HEK293 (cell line): ENCODE results near the gene RNF126.
"Not testable (repeated sequence)": the region's sequence is repeated elsewhere in the genome, so short reads cannot be mapped to it uniquely, and the experiment has no call there.

Source experiments
- CTCF ChIA-PET: fragments of 350-600 bp; formaldehyde crosslinking; extraction: SDS; loops from one replicate; lab custom pipeline; 2021; ENCODE audit warnings: antibody characterized with exemption; lab: Yijun Ruan, JAX
- POLR2A ChIA-PET: fragments of 300-600 bp; formaldehyde crosslinking; extraction: SDS; loops from one replicate; lab custom pipeline; 2020; ENCODE audit warnings: antibody characterized with exemption, inconsistent platforms; lab: Yijun Ruan, JAX
- H3K27ac ChIP-seq: fragments of 200-500 bp; sonication (Bioruptor generic); 2 replicates; pipeline ENCODE4 v1.5.1; 2014; ENCODE audit warnings: low read depth, low read length, control low read depth, inconsistent platforms; ENCODE audit errors: extremely low read depth
- H3K36me3 ChIP-seq, 2 experiments: fragments of 200-500 bp in 1 of 2; sonication (Bioruptor generic) in 1 of 2; 1 replicate in 1 of 2; 2 replicates in 1 of 2; pipeline ENCODE4 v1.5.1; 2014 to 2017; ENCODE audit warnings: inconsistent platforms in 2 of 2, low read length in 2 of 2; ENCODE audit not compliant: control insufficient read depth in 2 of 2, insufficient read depth in 1 of 2
- H3K4me1 ChIP-seq: fragments of 200-500 bp; sonication (Bioruptor generic); 2 replicates; pipeline ENCODE4 v1.5.1; 2014; ENCODE audit warnings: mild to moderate bottlenecking, low read length, inconsistent platforms; ENCODE audit not compliant: control insufficient read depth, insufficient read depth
- H3K4me3 ChIP-seq: 2 replicates; pipeline ENCODE4 v1.5.1; 2011; ENCODE audit warnings: low read depth, mild to moderate bottlenecking, control low read depth, low read length, moderate library complexity
- H3K9me3 ChIP-seq: fragments of 200-500 bp; sonication (Bioruptor generic); 2 replicates; pipeline ENCODE4 v1.5.1; 2014; ENCODE audit warnings: low read depth, low read length, inconsistent platforms; ENCODE audit not compliant: control insufficient read depth, insufficient read depth
- KLF10 ChIP-seq: fragments of 450-650 bp; IDR thresholded peaks from 2 replicates; pipeline ENCODE4 v1.5.1; 2018; ENCODE audit warnings: missing biosample characterization, mild to moderate bottlenecking, missing genetic modification characterization
- KLF9 ChIP-seq: fragments of 450-650 bp; formaldehyde crosslinking; IDR thresholded peaks from 2 replicates; pipeline ENCODE4 v1.5.1; 2016; ENCODE audit warnings: missing biosample characterization, missing genetic modification characterization, low read depth
- SALL2 ChIP-seq: fragments of 450-650 bp; formaldehyde crosslinking; IDR thresholded peaks from 2 replicates; pipeline ENCODE4 v1.5.0; 2017; ENCODE audit warnings: missing biosample characterization, mild to moderate bottlenecking, missing genetic modification characterization, borderline replicate concordance
- SETDB1 ChIP-seq: IDR thresholded peaks from one replicate; pipeline ENCODE4 v1.6.1; 2017; ENCODE audit warnings: mild to moderate bottlenecking, low read length, moderate library complexity, mixed read lengths; ENCODE audit not compliant: insufficient read length
- SP3 ChIP-seq: fragments of 450-650 bp; formaldehyde crosslinking; IDR thresholded peaks from 2 replicates; pipeline ENCODE4 v1.5.1; 2016; ENCODE audit warnings: missing biosample characterization, missing genetic modification characterization
- ZIC2 ChIP-seq: fragments of 450-650 bp; formaldehyde crosslinking; IDR thresholded peaks from 2 replicates; pipeline ENCODE4 v1.5.1; 2016; ENCODE audit warnings: missing biosample characterization, missing genetic modification characterization
- ZNF114 ChIP-seq: fragments of 450-650 bp; formaldehyde crosslinking; IDR thresholded peaks from 2 replicates; pipeline ENCODE4 v1.5.0; 2017; ENCODE audit warnings: missing biosample characterization, missing genetic modification characterization
- ZNF433 ChIP-seq: fragments of 450-650 bp; formaldehyde crosslinking; IDR thresholded peaks from 2 replicates; pipeline ENCODE4 v1.5.1; 2016; ENCODE audit warnings: missing biosample characterization, missing genetic modification characterization, low read depth
- ZNF473 ChIP-seq: fragments of 450-650 bp; formaldehyde crosslinking; IDR thresholded peaks from 2 replicates; pipeline ENCODE4 v1.5.1; 2017; ENCODE audit warnings: missing biosample characterization, missing genetic modification characterization
- ZNF621 ChIP-seq: fragments of 450-650 bp; formaldehyde crosslinking; IDR thresholded peaks from 2 replicates; pipeline ENCODE4 v1.5.1; 2017; ENCODE audit warnings: missing biosample characterization, missing genetic modification characterization
- ZNF624 ChIP-seq: fragments of 450-650 bp; formaldehyde crosslinking; IDR thresholded peaks from 2 replicates; pipeline ENCODE4 v1.5.1; 2017; ENCODE audit warnings: missing biosample characterization, missing genetic modification characterization
- ZNF830 ChIP-seq: fragments of 450-650 bp; IDR thresholded peaks from 2 replicates; pipeline ENCODE4 v1.5.0; 2018; ENCODE audit warnings: missing biosample characterization, missing genetic modification characterization, low read depth, mild to moderate bottlenecking, moderate library complexity
- ZSCAN16 ChIP-seq: fragments of 450-650 bp; formaldehyde crosslinking; IDR thresholded peaks from 2 replicates; pipeline ENCODE4 v1.5.1; 2016; ENCODE audit warnings: missing biosample characterization, missing genetic modification characterization
- TF ChIP-seq, protein P1 (sequence below): fragments of 450-650 bp; formaldehyde crosslinking; IDR thresholded peaks from 2 replicates; pipeline ENCODE4 v1.5.1; 2016; ENCODE audit warnings: missing biosample characterization, missing genetic modification characterization
- TF ChIP-seq, protein P2 (sequence below): fragments of 450-650 bp; formaldehyde crosslinking; IDR thresholded peaks from 2 replicates; pipeline ENCODE4 v1.5.1; 2016; ENCODE audit warnings: missing biosample characterization, missing genetic modification characterization, borderline replicate concordance
- TF ChIP-seq, protein P3 (sequence below): fragments of 450-650 bp; formaldehyde crosslinking; IDR thresholded peaks from 2 replicates; pipeline ENCODE4 v1.5.1; 2017; ENCODE audit warnings: missing biosample characterization, missing genetic modification characterization
- TF ChIP-seq, protein P4 (sequence below): fragments of 450-650 bp; formaldehyde crosslinking; IDR thresholded peaks from 2 replicates; pipeline ENCODE4 v1.5.1; 2017; ENCODE audit warnings: missing biosample characterization, missing genetic modification characterization

The RNF126 gene

DNA sequence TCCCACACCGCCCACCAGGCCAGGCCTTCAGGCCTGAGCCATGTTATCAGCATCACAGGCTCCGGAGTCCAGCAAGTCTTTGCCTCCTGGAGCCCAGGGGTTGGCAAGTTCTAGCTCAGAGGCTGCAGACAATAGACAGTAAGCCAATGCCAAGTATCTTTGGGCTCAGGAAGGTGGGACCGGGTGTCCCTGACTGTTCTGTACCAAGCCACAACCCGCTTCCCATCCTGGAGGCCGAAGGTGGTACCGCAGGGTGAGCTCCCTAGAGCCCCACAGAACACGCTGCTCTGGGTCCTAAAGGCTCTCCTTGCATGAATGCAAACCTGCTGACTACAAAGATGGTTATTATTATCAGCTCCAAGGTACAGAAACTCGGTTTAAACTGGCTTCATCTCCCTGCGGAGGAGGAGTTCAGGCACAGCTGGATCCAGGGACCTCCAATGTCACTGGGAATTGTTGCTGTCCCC lies 7.6 kb upstream of the RNF126 start:
- CTCF ChIA-PET, result interaction anchor here (0.6 to 1.0 kb wide), 3 partner anchors 37 to 523 kb away, joined by 3 to 4 read pairs (median 4); no protein-coding TSS in a partner anchor
- TF ChIP-seq, protein P1, sequence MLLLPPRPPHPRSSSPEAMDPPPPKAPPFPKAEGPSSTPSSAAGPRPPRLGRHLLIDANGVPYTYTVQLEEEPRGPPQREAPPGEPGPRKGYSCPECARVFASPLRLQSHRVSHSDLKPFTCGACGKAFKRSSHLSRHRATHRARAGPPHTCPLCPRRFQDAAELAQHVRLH (tag by site-specific recombination), result no peak
- TF ChIP-seq ZSCAN16 (tag by site-specific recombination) (no peak), KLF9 (tag by site-specific recombination) (no peak), ZNF621 (tag by site-specific recombination) (no peak), ZIC2 (tag by site-specific recombination) (no peak), ZNF114 (tag by site-specific recombination) (no peak), ZNF830 (tag by site-specific recombination) (no peak), SALL2 (tag by site-specific recombination) (no peak), ZNF624 (no peak), SP3 (tag by site-specific recombination) (no peak), KLF10 (tag by site-specific recombination) (no peak), ZNF473 (tag by site-specific recombination) (no peak)
- TF ChIP-seq, protein P2, sequence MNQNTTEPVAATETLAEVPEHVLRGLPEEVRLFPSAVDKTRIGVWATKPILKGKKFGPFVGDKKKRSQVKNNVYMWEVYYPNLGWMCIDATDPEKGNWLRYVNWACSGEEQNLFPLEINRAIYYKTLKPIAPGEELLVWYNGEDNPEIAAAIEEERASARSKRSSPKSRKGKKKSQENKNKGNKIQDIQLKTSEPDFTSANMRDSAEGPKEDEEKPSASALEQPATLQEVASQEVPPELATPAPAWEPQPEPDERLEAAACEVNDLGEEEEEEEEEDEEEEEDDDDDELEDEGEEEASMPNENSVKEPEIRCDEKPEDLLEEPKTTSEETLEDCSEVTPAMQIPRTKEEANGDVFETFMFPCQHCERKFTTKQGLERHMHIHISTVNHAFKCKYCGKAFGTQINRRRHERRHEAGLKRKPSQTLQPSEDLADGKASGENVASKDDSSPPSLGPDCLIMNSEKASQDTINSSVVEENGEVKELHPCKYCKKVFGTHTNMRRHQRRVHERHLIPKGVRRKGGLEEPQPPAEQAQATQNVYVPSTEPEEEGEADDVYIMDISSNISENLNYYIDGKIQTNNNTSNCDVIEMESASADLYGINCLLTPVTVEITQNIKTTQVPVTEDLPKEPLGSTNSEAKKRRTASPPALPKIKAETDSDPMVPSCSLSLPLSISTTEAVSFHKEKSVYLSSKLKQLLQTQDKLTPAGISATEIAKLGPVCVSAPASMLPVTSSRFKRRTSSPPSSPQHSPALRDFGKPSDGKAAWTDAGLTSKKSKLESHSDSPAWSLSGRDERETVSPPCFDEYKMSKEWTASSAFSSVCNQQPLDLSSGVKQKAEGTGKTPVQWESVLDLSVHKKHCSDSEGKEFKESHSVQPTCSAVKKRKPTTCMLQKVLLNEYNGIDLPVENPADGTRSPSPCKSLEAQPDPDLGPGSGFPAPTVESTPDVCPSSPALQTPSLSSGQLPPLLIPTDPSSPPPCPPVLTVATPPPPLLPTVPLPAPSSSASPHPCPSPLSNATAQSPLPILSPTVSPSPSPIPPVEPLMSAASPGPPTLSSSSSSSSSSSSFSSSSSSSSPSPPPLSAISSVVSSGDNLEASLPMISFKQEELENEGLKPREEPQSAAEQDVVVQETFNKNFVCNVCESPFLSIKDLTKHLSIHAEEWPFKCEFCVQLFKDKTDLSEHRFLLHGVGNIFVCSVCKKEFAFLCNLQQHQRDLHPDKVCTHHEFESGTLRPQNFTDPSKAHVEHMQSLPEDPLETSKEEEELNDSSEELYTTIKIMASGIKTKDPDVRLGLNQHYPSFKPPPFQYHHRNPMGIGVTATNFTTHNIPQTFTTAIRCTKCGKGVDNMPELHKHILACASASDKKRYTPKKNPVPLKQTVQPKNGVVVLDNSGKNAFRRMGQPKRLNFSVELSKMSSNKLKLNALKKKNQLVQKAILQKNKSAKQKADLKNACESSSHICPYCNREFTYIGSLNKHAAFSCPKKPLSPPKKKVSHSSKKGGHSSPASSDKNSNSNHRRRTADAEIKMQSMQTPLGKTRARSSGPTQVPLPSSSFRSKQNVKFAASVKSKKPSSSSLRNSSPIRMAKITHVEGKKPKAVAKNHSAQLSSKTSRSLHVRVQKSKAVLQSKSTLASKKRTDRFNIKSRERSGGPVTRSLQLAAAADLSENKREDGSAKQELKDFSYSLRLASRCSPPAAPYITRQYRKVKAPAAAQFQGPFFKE (tag by site-specific recombination), result no peak
- TF ChIP-seq, protein P3, sequence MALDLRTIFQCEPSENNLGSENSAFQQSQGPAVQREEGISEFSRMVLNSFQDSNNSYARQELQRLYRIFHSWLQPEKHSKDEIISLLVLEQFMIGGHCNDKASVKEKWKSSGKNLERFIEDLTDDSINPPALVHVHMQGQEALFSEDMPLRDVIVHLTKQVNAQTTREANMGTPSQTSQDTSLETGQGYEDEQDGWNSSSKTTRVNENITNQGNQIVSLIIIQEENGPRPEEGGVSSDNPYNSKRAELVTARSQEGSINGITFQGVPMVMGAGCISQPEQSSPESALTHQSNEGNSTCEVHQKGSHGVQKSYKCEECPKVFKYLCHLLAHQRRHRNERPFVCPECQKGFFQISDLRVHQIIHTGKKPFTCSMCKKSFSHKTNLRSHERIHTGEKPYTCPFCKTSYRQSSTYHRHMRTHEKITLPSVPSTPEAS (tag by site-specific recombination), result no peak
- TF ChIP-seq, all 188 proteins: peak for 0

DNA sequence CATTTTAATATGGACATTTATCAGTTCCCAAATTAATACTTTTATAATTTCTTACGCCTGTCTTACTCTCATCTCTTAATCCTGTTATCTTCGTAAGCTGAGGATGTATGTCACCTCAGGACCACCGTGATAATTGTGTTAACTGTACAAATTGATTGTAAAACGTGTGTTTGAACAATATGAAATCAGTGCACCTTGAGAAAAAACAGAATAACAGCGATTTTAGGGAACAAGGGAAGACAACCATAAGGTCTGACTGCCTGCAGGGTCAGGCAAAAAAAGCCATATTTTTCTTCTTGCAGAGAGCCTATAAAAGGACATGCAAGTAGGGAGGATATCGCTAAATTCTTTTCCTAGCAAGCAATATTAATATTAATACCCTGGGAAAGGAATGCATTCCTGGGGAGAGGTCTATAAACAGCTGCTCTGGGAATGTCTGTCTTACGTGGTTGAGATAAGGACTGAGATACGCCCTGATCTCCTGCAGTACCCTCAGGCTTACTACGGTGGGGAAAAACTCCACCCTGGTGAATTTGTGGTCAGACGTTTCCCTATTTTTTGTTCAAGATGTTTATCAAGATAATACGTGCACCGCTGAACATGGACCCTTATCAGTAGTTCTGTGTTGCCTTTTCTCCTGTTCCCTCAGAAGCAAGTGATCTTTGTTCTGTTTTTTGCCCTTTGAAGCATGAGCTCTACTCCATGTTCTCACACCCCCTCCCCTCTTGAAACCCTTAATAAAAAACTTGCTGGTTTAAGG lies 5.8 kb upstream of the RNF126 start:
- ChIA-PET CTCF (interaction anchor here (0.6 to 1.0 kb wide), 3 partner anchors 9 to 351 kb away, joined by 3 read pairs; no protein-coding TSS in a partner anchor), POLR2A (interaction anchor here (1.2 kb wide), 1 partner anchor 8 kb away, joined by 3 read pairs; the partner anchor contains the start of gene FSTL3)
- H3K9me3 ChIP-seq, H3K27ac ChIP-seq: not testable (repeated sequence)
- TF ChIP-seq ZNF433 (tag by site-specific recombination), result 0 out of 2 replicates have a peak, but pooled peaks have one; percentile 10
- TF ChIP-seq, protein P4, sequence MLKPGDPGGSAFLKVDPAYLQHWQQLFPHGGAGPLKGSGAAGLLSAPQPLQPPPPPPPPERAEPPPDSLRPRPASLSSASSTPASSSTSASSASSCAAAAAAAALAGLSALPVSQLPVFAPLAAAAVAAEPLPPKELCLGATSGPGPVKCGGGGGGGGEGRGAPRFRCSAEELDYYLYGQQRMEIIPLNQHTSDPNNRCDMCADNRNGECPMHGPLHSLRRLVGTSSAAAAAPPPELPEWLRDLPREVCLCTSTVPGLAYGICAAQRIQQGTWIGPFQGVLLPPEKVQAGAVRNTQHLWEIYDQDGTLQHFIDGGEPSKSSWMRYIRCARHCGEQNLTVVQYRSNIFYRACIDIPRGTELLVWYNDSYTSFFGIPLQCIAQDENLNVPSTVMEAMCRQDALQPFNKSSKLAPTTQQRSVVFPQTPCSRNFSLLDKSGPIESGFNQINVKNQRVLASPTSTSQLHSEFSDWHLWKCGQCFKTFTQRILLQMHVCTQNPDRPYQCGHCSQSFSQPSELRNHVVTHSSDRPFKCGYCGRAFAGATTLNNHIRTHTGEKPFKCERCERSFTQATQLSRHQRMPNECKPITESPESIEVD (tag by site-specific recombination), result peak; percentile 38; the same call in 1 of the 2 replicates
- peak; percentile 78 for TF ChIP-seq SETDB1
- TF ChIP-seq, all 188 proteins: peak for 3; not testable (repeated sequence) for 185
- H3K4me3 ChIP-seq, H3K4me1 ChIP-seq, H3K36me3 ChIP-seq: not testable (repeated sequence)

More for the DNA sequence above, 7.6 kb upstream of the RNF126 start:
- Histone ChIP-seq H3K4me1 (no peaks in the 10 kb centered on the region), H3K9me3 (no peaks in the 10 kb centered on the region), H3K4me3 (no peak overlapping the region), H3K27ac (no peak overlapping the region), H3K36me3 (no peaks in the 10 kb centered on the region)
- POLR2A ChIA-PET, result interaction anchor here (0.6 kb wide), 1 partner anchor 37 kb away, joined by 5 read pairs; no protein-coding TSS in a partner anchor
